Pancreas (tissue), 10 donors: ENCODE results near the gene IFIT2. TPM values are rescaled to one million over a fixed set of nuclear protein-coding genes. Genes with fewer than 3 reads are reported as not detected.
A peak's percentile ranks its signal among the peaks of the same experiment; 100 is the strongest.

Experiments
- ATAC-seq, 4 donors: fragments of 200-7000 bp; cut with Tn5 transposase; one replicate each; pipeline versions ENCODE4 v1.8.0 to v1.9.1; 2020; ENCODE audit warnings: mild to moderate bottlenecking in 4 of 4, moderate library complexity in 4 of 4
- DNase-seq, 6 donors: peaks; one replicate each; pipeline ENCODE4 v3.0.0-alpha.2; 2020
- FAIRE-seq: peaks from 2 replicates; lab custom pipeline; 2012; peaks lifted over from hg19 to GRCh38; lab: Jason Lieb, UNC
- H3K27ac ChIP-seq, 4 donors: fragments of 200-600 bp; sonication (generic); 1 replicate in 3 of 4; 2 replicates in 1 of 4; pipeline versions ENCODE4 v1.5.0 to v1.8.0; 2020
- H3K27me3 ChIP-seq, 4 donors: fragments of 200-600 bp; one replicate each; pipeline ENCODE4 v1.8.0; 2021
- H3K36me3 ChIP-seq, 3 donors: fragments of 200-600 bp; sonication (generic) in 1 of 3; one replicate each; pipeline versions ENCODE4 v1.5.0 to v1.8.0; 2020 to 2021
- H3K4me1 ChIP-seq, 3 donors: fragments of 200-600 bp; one replicate each; pipeline ENCODE4 v1.8.0; 2021
- H3K4me3 ChIP-seq, 4 donors: fragments of 200-600 bp; sonication (generic) in 2 of 4; one replicate each; pipeline versions ENCODE4 v1.5.0 to v1.8.0; 2020 to 2021
- H3K9me3 ChIP-seq, 4 donors: fragments of 200-600 bp; one replicate each; pipeline ENCODE4 v1.8.0; 2021
- WGBS, 2 donors: extraction: QIAGEN DNeasy Blood & Tissue Kit; methylation state at CpG; one replicate each; pipeline ENCODE4 v1.1.7; 2013; 5-methylcytosine and 5-hydroxymethylcytosine counted together
- intact Hi-C, 3 donors: fragments of 100-400 bp; cut with DNase I; formaldehyde crosslinking; loops; one replicate each; pipeline versions ENCODE4 v1.11.1 to v1.14.2; 2022
- polyA plus RNA-seq, 2 donors: library from polyadenylated mRNA; stranded (reverse); fragments of 200-250 nt; gene quantifications; one replicate each; pipeline ENCODE4 v1.2.3, GENCODE V29; 2013
- total RNA-seq, 6 donors: library from RNA; stranded (reverse); fragmentation: NEBNext Ultra II Directional in 4 of 6; extraction: Animal tissue kit (Norgen Biotek cat#: 25700) in 4 of 6; gene quantifications; one replicate each; pipeline versions ENCODE4 v1.2.1 to v1.2.4, GENCODE V29; 2021 to 2023
- TF ChIP-seq, protein P1 (sequence below), 4 donors: fragments of 200-600 bp; sonication (generic) in 3 of 4; IDR thresholded peaks; one replicate each; pipeline versions ENCODE4 v1.5.0 to v1.8.0; 2021; ENCODE audit warnings: antibody characterized with exemption in 4 of 4
- donor health status: healthy with polysubstance abuse.
- donor health status: DM: no; HTN: no; CAD: no; lungs with moderate emphysema.
- donor health status: DM: no; HTN: no; CAD: no.
- donor health status: control.
- donor health status: control.
- donor health status: Bipolar disorder and iron deficiency.
- donor health status: DM: yes; HTN: yes; CAD: no.
- donor health status: DM: no; HTN: no; CAD: no.
- donor health status: DM: no; HTN: no; CAD: no.
- donor health status: DM: yes; HTN: yes; CAD: no.

Gene IFIT2
- total and polyA plus RNA-seq, 8 donors: 1.3 to 7.5 (median 1.6) TPM

DNA sequence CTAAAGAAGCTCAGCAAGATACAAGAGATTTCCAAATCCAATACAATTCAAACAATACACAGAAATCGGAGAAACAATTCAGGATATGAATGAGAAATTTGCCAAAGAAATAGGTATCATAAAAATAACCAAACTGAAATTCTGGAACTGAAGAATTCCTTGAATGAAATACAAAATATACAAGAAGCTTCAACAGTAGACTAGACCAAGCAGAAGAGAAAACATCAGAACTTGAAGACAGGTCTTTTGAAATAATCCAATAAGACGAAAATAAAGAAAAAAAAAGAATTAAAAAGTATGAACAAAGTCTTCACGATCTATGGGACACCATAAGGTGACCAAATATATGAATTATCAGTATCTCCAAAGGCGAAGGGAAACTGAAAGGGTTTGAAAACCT, 2.8 kb upstream of the IFIT2 start:
- no peaks in the 10 kb centered on the region for H3K27me3 ChIP-seq
- intact Hi-C loops: no loop called here
- 77 to 92% methylated on average over 4 of the region's 4 CpGs for WGBS, 2 donors
- TF ChIP-seq, protein P1, sequence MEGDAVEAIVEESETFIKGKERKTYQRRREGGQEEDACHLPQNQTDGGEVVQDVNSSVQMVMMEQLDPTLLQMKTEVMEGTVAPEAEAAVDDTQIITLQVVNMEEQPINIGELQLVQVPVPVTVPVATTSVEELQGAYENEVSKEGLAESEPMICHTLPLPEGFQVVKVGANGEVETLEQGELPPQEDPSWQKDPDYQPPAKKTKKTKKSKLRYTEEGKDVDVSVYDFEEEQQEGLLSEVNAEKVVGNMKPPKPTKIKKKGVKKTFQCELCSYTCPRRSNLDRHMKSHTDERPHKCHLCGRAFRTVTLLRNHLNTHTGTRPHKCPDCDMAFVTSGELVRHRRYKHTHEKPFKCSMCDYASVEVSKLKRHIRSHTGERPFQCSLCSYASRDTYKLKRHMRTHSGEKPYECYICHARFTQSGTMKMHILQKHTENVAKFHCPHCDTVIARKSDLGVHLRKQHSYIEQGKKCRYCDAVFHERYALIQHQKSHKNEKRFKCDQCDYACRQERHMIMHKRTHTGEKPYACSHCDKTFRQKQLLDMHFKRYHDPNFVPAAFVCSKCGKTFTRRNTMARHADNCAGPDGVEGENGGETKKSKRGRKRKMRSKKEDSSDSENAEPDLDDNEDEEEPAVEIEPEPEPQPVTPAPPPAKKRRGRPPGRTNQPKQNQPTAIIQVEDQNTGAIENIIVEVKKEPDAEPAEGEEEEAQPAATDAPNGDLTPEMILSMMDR (IDR thresholded peaks at IDR 0.05): no peak
- no peak overlapping the region for H3K27ac ChIP-seq
- no peak for FAIRE-seq
- H3K9me3 ChIP-seq: no peaks in the 10 kb centered on the region
- no peak for ATAC-seq
- H3K4me3 ChIP-seq: no peak overlapping the region
- H3K36me3 ChIP-seq: no peaks in the 10 kb centered on the region
- no peak for DNase-seq
- H3K4me1 ChIP-seq: peaks cover 0 to 15% (median 7%) of the 10 kb centered on the region in 3 donors

DNA sequence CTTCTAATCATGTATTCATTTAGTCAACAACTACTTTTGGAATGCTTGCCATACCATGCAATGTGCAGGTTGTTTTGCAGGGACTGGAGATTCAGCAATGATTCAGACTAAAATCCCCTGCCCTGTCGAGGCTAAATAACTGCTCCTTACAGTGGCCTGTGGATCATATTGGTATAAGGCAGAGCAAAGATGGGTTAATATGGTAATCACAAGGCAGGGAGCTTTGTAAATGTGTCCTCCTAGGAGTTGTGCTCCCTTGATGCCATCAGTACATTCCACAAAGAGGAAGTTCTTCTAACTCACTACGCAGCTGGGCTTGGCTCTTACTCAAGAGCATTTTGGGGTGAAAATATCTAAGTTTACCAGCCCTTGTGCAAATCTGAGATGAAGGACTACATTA, 614 bp upstream of the IFIT2 start:
- peak overlapping the region in 3 of 4 donors; percentile 28 to 53 (median 46) for H3K4me3 ChIP-seq
- H3K36me3 ChIP-seq: no peaks in the 10 kb centered on the region
- TF ChIP-seq, protein P1 (IDR thresholded peaks at IDR 0.05): no peak
- H3K9me3 ChIP-seq: no peaks in the 10 kb centered on the region
- ATAC-seq (peak; percentile 45 to 76 (median 68)), DNase-seq (peak in 1 of 6 donors; percentile 38), FAIRE-seq (no peak)
- peaks cover 0 to 15% (median 7%) of the 10 kb centered on the region in 3 donors for H3K4me1 ChIP-seq
- 17 to 18% methylated on average over 2 of the region's 2 CpGs for WGBS, 2 donors
- H3K27ac ChIP-seq: peak overlapping the region; percentile 70 to 92 (median 77)
- intact Hi-C loops: no loop called here
- H3K27me3 ChIP-seq: no peaks in the 10 kb centered on the region

DNA sequence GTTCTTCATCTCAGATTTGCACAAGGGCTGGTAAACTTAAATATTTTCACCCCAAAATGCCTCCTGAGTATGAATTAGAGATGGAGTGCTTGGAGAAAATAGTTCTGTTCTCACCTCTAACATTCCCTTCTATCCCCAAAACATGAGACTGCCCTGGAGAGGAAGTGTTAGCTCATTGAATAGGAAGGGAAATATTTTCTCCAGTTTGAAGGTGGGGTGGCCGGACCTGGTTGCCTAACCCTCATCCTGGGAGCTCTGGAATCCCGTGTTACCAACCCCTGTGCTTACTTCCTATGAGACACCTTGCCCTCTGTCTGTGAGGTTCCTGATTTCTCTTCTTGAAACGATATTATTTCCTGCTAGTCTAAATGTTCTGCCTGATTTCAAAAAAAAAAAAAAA, 779 bp downstream of the IFIT2 start:
- Histone ChIP-seq H3K9me3 (no peaks in the 10 kb centered on the region), H3K4me3 (peak overlapping the region; percentile 18 to 53 (median 37)), H3K27me3 (no peaks in the 10 kb centered on the region), H3K4me1 (peaks cover 0 to 15% (median 7%) of the 10 kb centered on the region in 3 donors), H3K27ac (peak overlapping the region in 3 of 4 donors; percentile 74 to 92 (median 80)), H3K36me3 (no peaks in the 10 kb centered on the region)
- peak in 3 of 4 donors; percentile 32 to 39 (median 37) for ATAC-seq
- TF ChIP-seq, protein P1 (IDR thresholded peaks at IDR 0.05): no peak
- no peak for FAIRE-seq
- DNase-seq: no peak
- WGBS, 2 donors: 37 to 38% methylated on average over 3 of the region's 3 CpGs
- intact Hi-C loops: no loop called here

DNA sequence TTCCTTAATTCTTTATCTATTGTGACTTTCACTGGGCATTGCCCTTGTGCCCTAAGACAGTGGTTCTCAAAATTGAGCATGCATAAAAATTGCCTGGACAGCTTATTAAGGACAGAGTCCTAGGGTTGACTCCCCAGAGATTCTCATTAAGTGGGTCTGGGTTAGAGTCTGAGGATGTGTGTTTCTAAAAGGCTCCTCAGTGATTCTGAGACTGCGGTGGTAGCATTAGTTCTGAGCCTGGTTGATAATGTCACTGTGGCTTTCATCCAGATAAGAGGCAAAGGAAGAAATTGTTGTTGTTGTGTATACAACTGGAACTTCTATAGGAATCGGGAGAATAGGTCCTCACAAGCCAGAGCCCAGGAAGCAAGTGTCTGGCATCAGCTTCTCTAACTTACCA, 1.3 kb downstream of the IFIT2 start:
- Histone ChIP-seq H3K4me1 (peaks cover 0 to 15% (median 7%) of the 10 kb centered on the region in 3 donors), H3K4me3 (peak overlapping the region in 2 of 4 donors; percentile 46 to 53), H3K9me3 (no peaks in the 10 kb centered on the region), H3K27ac (peak overlapping the region in 1 of 4 donors; percentile 92), H3K27me3 (no peaks in the 10 kb centered on the region), H3K36me3 (no peaks in the 10 kb centered on the region)
- FAIRE-seq (no peak), DNase-seq (no peak), ATAC-seq (no peak)
- intact Hi-C loops: no loop called here
- TF ChIP-seq, protein P1 (IDR thresholded peaks at IDR 0.05): no peak
- 62 to 64% methylated on average over 2 of the region's 2 CpGs for WGBS, 2 donors

DNA sequence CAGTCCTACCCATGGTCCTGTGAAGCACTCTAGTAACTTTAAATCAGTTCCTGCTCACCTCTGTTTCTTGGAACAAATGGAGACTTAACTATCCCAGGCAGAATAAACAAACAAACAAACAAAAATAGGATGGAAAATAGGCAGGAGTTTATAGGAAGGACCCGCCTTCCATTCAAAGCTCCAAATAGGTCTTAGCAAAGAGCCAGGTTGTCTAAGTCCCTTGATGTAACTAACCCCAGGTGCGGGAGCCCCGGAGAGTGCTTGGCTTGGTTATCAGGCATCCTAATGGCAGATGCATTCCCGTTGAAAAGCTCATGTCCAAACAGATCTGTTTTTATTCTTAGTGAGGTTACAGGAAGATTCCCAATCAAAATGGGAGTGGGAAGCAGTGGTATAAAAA, 2.2 kb downstream of the IFIT2 start:
- no peak for FAIRE-seq
- no peaks in the 10 kb centered on the region for H3K27me3 ChIP-seq
- H3K36me3 ChIP-seq: no peaks in the 10 kb centered on the region
- 89 to 92% methylated on average over 4 of the region's 4 CpGs for WGBS, 2 donors
- ATAC-seq: no peak
- intact Hi-C loops: no loop called here
- peak overlapping the region in 1 of 4 donors; percentile 53 for H3K4me3 ChIP-seq
- TF ChIP-seq, protein P1 (IDR thresholded peaks at IDR 0.05): no peak
- H3K4me1 ChIP-seq: peaks cover 0 to 15% (median 7%) of the 10 kb centered on the region in 3 donors
- H3K9me3 ChIP-seq: no peaks in the 10 kb centered on the region
- H3K27ac ChIP-seq: no peak overlapping the region
- no peak for DNase-seq
